Stimulated activated CD4-positive, alpha-beta T cell treated with anti-CD3 and anti-CD28 coated beads, Interleukin-12 subunit alpha, Interleukin-12 subunit beta, amount 100 ng/mL, for 48 hours (primary cell): ENCODE results near the gene ELAPOR1.
A peak's percentile ranks its signal among the peaks of the same experiment; 100 is the strongest.
"Not testable (repeated sequence)": the region's sequence is repeated elsewhere in the genome, so short reads cannot be mapped to it uniquely, and the experiment has no call there.

Experiments
- DNase-seq, 3 donors: peaks; one replicate each; pipeline ENCODE4 v3.0.0-alpha.2; 2020; ENCODE audit warnings: low read depth in 2 of 3, low spot score in 1 of 3

The ELAPOR1 gene

DNA sequence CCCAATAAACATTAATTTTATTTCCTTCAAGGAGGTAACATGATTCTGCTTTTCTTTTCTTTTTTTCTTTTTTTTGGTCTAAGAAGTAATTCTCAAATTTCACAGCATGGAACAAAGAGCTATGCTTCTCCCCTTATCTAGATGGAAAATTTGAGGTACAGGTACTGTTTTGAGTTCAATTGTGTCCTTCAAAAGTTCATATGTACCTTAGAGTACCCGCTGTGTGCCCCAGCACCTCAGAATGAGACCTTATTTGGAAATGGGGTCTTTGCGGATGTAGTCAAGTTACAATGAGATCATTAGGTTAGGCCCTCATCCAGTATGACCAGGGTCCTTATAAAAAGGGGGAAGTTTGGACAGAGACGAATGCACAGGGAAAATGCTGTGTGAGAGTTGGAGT is 22.0 kb downstream of the ELAPOR1 start:
- DNase-seq: no peak

DNA sequence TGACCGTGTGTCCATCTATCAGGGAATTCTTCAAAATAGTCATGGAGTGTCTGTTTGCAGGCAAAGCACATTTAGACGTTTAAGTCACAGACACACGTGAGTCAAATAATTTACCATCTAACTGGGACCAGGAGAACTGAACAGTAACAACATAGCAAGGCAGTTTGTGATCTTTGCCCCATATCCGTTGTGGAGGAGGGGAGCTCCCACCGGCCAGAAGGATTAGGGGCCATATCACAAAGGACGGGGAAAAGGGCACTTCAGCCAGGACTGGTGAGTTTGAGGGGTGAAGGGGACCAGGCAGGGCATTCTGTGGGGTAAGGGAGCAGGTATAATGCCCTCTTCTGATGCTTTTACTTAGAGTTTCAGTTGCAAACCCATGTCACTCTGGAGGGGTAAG is 22.9 kb downstream of the ELAPOR1 start:
- no peak for DNase-seq

DNA sequence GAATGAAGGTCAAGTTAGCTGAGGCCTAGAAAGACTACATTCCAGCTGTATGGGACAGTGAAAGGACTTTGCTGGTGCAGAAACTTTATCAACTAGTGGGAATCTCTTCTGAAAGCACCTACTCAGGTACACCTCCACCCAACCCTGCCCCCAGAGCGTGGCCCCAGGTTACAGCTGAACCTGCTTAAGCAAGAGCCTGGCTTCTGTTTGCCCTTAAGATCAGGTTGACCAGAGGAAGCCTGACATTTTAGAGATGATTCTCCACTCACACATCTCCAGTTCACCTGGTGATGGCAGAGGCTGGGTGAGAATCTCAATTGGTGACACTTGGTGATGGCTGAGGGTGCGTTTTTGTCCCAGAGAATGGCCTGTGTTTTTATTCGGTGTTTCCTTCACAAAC is 24.0 kb downstream of the ELAPOR1 start:
- DNase-seq: no peak

DNA sequence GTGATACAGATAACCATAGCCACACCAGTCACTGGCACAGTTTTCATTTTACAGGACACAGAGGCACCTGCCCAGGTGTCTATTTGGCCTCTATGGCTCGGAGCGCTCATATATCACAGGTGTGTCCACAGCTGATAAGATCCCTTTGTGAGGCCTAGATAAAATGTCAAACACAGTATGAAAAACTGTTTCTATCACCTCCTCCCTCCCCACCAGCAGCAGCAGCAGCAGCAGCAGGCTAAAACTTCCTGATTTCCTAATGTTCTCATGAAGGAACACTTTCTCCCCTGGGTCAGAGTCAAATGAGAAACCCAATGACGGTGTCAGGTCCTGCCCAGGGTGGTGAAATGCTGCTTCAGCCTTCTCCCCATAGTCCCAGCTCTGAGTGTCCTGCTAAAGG is 24.4 kb downstream of the ELAPOR1 start:
- DNase-seq: no peak

DNA sequence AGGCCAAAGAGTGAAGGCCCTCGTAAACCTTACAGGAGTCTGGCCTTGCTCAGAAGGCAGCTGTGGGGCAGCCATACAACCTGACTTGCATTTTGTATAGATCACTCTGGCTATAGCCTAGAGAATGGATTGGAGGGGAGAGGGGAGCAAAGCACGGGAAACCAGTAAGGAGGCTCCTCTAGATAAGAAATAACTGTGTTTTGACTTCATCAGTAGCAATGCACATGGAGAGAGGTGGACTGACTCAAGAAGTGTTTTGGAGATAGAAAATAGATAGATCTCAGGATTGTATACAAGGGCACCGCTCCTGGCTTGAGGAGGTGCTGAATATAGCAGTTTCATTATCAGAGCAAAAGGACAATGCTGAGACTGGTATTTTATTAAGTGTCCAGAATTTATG is 26.5 kb downstream of the ELAPOR1 start:
- DNase-seq: no peak

DNA sequence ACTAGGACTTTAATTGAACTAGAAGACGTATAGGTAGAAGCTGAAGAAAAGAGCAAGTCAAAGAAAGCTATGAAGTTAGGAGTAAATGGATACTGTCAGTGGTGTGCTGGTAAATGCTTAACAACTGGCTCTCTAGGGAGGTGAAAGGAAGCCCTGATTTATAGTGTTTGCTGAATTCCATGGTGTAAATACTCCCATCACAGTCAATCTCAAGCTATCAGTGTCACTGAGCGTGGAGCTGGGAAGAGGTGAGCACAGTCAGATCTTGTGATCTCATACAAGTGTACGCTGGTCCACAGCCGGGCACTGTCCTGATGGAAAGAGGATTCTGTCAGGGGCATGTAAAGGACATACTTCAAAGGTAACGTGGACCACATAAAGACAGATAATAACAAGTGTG is 28.3 kb downstream of the ELAPOR1 start:
- no peak for DNase-seq

DNA sequence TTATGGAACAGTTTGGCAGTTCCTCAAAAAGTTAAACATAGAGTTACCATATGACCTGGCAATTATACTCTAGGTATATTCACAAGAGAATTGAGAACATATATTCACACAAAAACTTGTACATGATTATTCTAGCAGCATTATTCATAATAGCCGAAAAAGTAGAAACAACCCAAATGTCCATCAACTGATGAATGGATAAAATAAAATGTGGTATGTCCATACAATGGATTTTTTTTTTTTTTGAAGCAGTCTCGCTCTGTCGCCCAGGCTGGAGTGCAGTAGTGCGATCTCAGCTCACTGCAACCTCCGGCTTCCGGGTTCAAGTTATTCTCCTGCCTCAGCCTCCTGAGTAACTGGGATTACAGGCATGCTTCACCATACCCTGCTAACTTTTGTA is 28.8 kb downstream of the ELAPOR1 start:
- not testable (repeated sequence) for DNase-seq

DNA sequence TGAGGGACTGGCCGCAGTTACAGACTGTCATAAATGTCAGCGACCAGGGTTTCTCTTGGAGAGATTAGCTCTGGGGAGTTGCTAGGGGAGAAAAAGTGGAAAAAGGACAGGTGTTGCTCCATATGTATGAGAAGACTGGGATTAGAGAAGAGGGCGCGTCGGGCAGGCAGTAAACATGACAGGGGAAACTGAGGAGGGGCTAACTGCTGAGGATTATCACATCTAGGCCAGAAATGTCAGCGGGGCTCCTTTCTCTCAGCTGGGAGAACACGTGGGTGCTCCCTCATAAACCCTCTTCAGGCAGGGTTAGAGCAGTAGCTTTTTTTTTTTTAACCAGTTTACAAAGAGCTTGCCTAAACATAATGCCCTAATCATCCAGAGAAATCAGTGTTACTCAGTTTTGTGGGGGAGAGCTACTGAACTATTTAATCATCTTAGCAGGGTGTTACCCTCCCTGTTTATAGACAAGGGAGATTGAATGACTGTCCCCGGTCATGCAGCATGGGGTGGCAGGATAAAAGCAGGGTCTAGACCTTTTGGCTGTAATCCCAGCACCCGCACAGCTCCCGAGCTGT is 35.2 kb downstream of the ELAPOR1 start:
- DNase-seq: no peak

DNA sequence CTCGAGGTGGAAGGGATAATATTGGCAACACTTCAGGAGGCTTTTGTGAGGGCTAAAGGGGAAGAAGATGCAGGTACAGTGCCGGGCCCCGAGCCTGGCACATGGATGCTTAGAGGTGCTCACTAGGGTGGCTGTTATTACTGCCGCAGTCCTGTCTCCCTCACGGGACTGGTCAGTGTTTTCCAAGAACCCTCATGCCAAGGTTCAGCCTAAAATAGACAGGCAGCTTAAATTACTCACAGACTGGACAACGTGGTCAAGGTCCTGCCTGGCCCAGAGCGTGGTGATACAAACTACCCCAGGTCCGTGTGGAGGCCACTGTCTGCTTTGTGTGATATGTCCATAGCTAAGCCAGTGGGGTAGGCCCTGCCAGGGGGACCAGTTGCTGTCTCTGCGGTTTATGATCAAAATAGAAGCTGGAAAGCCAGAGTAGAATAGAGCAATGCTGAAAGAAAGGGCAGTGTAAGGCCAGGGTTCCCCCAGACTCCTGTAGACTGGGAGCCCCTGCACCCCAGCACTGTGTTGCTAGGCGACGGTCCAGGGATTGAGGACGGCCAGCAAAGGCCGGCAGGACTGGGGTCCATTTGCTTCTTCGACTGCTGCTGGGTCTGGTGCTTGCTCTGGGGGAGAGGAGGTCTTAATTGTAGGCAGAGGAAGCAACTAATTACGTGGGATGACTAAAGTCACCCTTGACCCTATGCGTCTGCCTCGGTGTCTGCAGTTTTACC is 36.1 kb downstream of the ELAPOR1 start:
- DNase-seq: no peak

DNA sequence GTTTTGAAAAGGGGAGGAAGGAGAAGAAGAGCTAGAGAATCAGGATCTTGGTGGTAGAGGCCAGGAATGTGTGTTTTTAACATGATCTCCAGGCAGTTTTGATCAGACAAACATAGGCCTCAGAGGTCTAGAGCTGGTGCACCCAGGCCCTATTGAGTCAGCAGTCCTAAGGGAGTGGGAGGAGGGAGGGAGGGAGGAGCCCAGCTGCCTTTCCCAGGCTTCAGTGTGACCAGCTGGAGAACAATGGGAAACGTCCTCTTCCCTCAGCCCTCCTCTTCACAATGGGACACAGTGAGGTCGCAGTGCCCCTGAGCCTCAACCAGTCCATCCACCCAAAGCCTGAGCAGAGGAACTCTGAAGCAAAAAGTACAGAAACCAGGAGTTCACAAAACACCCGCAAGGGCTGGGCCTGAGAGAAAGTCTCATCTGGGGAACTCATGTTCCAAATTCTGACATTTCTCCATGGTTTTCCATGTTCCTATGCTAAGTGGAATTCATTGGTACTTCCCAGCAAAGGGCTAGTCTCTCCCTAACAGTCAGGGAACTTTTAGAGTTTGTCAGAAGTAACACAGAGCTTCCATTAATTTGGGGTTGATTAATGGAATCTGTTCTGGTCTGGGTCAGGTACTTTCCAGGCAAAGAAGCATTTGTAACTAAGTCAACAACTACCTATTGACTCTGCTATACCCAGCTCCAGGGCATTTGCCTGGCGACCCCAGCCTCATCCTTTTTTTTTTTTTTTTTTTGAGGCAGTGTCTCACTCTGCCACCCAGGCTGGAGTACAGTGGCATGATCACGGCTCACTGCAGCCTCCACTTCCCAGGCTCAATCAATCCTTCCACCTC is 37.5 kb downstream of the ELAPOR1 start:
- DNase-seq: no peak

DNA sequence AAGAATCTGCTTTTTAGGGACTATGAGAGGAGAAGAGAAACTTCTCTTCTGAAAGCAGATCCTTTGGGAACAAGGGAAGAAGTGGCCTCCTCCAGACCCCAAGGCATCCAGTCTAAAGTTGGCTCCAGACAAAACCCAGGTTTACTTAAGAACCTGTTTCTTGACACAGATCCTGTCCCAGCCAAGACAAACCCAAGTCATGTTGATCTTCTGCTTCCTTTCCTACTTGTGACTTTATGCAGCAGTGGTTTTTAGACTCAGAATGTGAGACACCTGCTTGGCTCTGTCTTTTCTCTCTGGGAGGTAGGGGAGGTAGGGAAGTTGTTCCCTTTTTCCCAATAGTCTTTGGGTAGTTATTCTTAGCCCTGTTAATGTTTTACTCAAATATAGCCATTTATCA is 38.3 kb downstream of the ELAPOR1 start:
- no peak for DNase-seq

DNA sequence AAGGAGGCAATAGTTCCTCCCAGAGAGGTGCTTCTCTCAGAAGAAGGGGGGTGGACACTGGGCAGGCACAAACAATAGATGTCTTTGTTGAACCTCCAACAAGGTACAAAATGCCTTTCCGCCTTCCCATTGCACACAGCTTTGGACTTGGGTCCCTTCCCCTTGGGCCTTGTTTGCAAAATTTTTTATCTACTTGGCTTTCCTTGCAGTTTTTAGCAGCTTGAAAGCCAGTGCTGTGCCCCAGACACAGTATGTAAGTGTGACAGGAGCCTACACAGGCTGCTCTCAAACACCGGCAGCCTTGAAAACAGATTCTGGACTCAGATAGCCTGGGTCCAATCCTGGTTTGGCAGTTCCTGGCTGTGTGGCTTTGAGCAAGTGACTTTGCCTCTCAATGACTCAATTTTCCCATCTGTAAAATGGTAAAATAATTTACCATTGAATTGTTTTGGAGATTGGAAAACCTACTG is 43.0 kb downstream of the ELAPOR1 start:
- no peak for DNase-seq

DNA sequence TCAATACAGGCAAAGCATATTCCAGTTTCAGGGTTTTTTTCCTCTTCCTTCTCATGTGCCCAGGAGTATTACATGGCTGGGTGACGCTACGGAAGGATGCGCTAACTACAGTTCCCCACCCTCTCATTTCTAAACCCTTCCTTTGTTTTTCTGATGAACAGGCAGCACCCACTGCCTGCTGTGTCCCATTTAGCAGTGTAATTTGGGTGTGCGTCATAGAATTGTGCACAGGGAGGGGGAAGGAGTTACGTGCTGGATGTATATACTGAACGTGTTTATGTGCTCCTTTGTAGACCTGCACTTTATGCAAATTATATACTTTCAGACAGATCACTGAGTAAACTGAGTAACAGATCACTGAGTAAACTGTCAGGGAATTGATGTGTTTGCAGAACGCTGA is 44.5 kb downstream of the ELAPOR1 start:
- DNase-seq: no peak

DNA sequence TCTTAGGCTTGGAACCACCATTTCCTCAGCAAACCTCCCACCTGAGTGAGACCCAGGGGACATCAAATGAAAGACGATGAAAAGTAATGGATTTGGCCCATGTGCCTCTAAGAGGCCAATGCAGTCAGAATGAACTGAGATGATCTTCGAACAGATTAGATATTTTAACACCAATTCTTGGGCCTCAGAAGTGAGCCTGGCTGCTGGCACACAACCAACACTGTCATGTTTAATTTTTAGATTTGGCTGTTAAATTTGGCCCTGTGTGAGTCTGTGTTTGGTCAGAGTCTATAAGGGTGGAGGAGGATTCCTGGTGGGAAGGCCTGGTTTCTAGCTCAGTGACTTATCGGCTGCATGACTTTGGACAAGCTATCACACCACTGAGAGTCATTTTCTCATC is 45.4 kb downstream of the ELAPOR1 start:
- DNase-seq: no peak

DNA sequence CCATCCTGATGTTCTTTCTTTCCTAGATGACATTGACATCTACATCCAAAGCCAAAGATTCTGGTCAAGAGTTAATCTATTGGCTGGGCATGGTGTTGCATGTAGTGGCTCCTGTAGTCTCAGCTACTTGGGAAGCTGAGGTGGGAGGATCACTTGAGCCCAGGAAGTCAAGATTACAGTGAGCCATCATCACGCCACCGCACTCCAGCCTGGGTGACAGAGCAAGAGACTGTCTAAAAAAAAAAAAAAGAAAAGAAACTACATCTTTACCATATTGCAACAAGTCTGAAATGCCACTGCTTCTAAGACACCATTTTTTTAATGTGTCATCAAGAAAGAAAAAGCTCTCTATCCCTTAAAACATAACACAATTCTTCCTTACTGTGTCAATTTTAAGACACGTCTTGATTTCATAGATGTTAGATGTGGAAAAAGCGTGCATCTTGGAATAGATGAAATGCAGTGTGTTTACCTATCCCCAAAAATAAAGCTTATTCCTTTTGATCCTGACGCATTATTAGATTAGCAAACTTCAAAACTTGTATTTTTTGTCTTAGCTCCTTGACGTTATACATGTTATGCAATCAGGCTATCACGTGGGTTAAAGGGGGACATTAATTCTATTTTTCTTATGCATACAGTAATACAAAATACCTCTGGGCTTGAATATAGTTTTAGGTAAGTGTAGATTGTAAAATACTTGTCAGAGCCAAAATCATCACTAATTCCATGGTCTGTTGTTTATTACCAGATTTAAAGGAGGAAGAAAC is 46.3 kb downstream of the ELAPOR1 start:
- DNase-seq: no peak

DNA sequence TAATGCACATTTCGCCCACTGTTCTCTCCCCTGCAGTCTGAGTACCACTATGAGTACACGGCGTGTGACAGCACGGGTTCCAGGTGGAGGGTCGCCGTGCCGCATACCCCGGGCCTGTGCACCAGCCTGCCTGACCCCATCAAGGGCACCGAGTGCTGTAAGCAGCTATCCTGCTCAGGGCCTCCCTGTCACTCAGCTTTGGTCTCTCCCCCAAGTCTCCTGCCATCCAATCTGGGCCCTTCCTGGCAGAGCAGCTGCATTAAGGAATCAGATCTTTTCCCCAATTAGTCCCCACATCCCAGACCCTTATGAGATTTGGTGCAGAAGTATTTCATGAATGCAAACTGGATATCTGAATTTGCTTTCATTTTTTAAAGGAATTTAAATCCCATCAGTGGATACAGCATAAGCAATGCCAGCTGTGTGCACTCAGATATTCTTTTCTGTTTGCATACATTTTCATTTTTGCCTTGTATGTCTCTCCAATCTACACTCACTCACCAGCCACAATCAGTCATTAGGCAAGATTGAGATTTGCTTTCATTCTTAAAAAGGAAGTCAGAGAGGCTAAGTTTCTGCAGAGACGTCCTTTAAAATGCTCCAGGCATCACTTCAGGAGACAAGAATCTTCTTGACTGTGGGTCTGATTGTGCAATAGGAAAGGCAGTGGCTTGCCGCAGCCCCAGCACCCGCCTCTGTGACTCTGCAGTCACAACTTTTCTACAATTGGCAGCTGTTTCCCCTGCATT is 48.1 kb downstream of the ELAPOR1 start:
- DNase-seq: peak; percentile 13 to 30 (median 19)

DNA sequence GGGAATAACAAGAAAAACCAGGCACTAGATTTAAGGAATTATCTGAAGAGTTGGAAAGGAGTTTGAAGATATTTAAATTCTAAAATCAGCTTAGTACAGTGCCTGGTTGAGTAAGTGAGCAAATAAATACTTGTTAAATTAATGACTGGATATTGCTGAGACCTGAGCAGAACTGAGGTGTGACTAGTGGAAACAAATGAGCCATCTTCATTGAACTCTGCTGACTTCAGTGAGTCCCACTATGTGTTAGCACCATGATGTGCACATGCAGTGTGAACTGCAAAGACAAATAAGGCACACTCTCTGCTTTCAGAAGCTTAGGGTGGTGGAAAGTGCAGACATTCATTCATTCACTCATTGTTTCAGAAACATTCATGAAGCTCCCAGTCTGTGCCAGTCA is 48.7 kb downstream of the ELAPOR1 start:
- peak in 1 of 3 donors; percentile 1 for DNase-seq

DNA sequence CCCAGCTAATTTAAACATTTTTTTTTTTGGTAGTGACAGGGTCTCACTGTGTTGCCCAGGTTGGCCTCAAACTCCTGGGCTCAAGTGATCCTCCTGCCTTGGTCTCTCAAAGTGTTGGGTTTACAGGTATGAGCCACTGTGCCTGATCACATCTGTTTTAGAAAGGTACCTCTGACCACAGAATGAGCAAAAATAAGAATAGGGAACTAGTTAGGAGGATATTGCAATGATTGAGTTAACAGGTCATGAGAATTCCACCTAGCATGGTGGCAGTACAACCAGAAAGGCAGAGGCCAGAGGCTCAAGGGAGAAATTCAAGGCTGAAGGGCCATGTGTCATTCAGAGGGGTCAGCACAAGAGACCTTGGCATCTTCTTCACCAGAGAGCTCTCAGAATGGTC is 49.6 kb downstream of the ELAPOR1 start:
- DNase-seq: no peak
